HG03097 (cell line): ENCODE data around the gene ZNRD2.
A peak's percentile ranks its signal among the peaks of the same experiment; 100 is the strongest.

Experiments used
- ATAC-seq: cut with Tn5 transposase; IDR thresholded peaks from one replicate; pipeline ENCODE4 v1.9.1; 2021; ENCODE audit not compliant: unreplicated experiment, low FRiP score

The ZNRD2 gene

DNA sequence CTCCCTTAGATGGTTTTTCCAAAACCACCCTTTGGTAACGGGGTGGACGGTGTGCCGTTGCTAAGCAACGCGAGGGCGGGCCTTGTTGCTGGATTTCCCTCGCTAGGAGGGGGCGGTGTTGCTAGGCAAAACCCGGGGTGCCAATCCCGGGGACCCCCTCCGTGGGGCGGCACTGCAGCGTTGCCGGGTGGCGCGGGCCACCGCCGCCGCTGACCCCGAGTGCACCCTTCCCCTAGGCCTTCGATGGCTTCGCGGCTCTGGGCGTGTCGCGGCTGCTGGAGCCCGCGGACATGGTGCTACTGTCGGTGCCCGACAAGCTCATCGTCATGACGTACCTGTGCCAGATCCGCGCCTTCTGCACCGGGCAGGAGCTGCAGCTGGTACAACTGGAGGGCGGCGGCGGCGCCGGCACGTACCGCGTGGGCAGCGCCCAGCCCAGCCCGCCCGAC lies 14.5 kb downstream of the ZNRD2 start:
- no peak for ATAC-seq

DNA sequence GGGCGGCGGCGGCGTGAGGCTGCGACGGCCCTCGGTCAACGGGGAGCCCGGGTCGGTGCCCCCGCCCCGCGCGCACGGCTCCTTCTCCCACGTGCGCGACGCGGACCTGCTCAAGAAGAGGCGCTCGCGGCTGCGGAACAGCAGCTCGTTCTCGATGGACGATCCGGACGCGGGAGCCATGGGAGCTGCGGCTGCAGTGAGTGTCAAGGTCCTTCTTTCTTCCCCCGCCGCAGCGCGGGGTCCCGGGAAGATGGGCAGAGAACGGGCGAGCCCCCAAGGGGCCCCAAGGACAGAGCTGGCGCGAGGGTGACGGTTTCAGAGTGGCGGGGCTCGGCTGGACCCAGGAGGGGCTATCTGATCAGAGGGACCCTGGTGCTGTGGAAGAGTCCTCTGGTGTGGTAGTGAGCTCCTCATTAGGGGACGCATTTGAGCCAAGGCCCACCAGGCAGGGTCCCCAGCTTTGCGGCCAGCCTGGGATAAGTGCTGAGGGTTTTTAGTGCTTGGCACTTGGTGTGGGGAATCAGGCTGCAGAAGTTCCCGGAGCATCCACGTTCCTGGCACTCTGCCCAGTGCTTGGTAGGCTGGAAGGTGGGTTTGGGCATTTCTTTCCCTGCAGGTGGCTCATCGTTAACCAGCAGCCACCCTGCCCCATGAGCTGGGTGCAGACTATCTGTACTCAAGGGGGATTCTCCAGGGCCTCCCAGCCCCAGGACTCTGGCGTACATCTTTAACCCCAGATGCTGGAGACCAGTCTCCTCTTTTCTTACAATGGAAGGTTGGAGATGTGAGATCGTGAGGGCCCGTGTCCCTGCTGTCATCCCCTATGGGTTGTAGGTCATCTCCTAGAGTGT lies 15.3 kb downstream of the ZNRD2 start:
- ATAC-seq, result no peak

GRCh38 chr11:65586247-65586630 lies 16.0 kb downstream of the ZNRD2 start:
- ATAC-seq, result no peak

DNA sequence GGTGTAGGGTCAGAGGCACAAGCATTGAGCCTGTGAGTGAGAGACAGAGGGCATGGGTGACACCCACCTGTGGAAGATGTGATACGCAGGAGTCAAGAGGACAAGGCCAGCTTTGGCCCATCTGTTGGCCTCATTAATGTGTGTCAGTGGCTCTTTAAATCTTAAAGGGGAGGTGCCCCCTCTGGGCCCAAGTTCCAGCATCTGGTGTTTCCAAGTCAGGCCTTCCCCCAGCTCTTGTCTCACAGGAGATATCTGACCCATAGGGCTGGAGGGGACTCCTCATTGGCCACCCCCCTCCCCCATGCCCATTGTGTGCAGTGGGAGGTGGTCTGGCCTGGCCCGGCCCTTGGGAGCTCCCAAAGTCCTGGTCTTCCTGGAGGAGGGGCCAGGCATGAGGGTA lies 16.4 kb downstream of the ZNRD2 start:
- ATAC-seq, result no peak

DNA sequence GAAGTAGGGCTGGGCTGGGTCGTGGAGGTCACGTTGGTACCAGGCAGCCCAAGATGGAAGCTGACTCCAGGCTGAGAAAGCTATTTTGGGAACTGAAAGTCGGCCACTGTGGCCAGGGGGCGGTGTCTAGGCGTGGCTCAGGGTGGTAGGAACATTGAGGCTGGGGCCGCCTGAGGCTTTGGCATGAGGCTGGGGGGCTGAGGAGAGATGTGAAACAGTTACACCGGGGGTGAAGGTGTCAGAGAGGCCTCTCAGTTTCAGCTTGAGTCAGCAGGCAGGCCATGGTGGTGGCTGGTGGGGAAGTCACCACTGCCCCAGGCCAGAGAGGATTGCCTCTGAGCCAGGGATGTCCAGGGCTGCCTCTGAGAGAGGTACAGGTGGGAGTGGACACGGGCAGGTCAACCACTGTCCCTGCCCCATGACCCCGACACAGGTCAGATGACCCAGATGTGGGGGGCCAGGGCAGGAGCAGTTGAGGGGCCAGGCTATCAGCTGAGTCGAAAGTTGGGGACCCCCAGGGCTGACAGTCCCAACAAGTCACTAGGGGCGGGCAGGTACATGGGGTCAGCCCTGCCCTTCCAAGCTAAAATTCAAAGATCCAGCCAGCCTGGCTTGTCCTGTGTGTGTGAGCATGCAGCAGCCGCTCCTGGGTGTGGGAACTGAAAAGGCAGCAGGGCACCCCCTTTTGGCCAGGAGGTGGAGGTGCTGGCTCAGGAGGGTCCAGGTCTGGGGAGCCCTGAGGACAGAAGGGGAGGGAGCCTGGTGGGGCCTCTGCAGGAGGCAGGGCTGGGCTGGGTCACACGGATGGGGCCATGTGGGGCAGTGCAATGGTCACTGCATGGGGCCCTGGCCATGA lies 18.1 kb downstream of the ZNRD2 start:
- peak; percentile 67 for ATAC-seq

DNA sequence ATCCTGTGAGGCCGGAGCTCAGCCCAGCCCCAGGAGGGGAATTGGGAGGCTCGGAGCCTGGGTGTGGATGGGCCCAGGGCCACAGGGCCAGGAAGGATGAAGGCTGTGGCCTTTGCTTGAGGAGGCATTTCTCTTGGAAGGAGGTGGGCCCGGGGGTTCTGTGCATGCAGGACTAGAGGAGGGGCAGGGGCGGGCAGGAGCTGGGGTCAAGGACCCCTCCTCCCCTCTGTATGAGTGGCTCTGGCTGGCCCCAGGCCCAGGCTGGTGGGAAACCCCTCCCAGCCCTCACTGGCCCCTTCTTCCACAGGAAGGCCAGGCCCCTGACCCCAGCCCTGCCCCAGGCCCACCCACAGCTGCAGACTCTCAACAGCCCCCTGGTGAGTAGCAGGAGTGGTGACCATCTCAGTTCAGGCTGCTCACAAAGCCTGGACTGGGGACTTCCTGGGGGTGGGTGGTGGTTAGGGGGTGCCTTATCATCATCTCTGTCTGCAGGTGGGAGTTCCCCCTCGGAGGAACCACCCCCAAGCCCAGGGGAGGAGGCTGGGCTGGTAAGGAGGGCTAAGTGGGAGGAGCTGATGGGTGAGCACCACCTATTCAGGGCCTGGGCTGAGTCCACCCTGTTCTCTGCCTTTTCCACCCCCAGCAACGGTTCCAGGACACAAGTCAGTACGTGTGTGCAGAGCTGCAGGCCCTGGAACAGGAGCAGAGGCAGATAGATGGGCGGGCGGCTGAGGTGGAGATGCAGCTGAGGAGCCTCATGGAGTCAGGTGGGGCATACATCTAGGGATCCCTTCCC lies 19.4 kb downstream of the ZNRD2 start:
- no peak for ATAC-seq

GRCh38 chr11:65590240-65590738 lies 20.0 kb downstream of the ZNRD2 start:
- ATAC-seq, result no peak

DNA sequence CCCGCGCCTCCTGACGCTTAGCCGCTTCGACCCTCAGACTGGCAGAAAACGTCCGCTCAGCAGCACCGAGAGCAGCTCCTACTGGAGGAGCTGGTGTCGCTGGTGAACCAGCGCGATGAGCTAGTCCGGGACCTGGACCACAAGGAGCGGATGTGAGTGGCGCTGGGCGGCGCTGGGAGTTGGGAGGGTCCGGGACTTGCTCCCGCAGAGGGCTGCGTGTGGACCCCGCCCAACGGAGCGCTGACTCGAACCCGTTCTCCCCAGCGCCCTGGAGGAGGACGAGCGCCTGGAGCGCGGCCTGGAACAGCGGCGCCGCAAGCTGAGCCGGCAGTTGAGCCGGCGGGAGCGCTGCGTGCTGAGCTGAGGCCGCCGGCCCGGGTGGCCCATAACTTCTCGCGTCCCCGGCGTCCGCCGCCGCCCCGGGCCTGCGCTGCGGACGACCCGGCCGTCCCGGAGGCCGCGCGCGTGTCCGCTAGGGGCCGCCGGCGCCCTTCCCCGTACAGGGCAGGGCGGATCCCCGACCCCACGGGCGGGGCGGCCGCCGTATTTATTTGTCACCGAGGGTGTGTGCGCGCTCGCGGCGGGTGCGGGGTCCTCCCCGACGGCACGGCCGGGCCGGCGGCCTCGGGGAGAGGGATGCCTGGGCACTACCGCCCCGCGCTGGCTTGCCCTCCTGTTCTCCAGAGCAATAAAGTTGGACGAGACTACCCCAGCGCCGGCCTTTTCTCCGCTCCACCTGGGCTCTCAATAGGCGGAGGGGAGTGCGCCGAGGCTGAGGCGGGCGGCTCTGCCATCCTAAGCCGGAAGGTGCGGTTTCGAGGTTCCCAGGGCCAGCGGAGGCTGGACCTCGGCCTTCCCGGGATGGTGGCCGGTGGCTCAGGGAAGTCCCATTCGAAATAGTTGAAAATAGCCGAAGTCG lies 21.9 kb downstream of the ZNRD2 start:
- no peak for ATAC-seq

DNA sequence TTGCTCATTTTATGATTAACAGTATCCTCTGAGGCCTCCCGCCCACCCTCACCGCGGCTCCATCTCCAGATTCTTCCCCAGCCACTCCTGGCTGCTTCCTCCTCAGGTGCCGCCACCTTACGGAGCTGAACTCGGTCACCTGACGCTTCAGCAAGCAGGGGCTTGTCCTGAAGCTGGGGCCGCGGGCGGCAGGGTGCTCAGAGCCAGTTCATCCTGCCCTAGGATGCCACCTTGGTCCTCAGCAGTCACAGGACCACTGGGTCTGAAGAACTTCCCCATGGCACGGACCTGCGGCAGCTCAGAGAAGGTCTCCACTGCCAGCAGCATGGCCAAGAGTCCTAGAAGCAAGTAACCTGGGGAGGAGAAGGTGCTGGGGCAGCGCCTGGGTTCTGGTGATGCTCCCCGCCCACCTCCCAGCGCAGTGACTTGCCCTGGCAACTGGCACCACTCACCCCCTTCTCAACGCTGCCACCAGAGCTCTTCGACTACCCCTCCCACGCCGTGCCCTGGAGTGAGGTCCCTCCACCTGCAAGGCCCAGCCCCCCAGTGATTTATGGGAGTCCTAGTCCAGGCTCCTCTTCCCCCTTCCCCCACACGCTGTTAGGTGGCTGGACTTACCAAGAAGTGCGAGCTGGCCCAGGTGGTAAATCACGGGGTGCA lies 22.7 kb downstream of the ZNRD2 start:
- no peak for ATAC-seq

- no peak for ATAC-seq
These were observed 23.5 kb downstream of the ZNRD2 start for GRCh38 chr11:65593518-65594414.

GRCh38 chr11:65595131-65595530 lies 24.9 kb downstream of the ZNRD2 start:
- no peak for ATAC-seq

- no peak for ATAC-seq
These were observed 25.4 kb downstream of the ZNRD2 start, which contains the start of gene KCNK7 for GRCh38 chr11:65595543-65596281. TSS of gene KCNK7 (minus strand) at chr11:65595800. CDS start at chr11:65595772, 28 bp downstream.

GRCh38 chr11:65596520-65596919 lies 26.2 kb downstream of the ZNRD2 start:
- no peak for ATAC-seq

GRCh38 chr11:65598258-65598699 lies 28.0 kb downstream of the ZNRD2 start:
- no peak for ATAC-seq

DNA sequence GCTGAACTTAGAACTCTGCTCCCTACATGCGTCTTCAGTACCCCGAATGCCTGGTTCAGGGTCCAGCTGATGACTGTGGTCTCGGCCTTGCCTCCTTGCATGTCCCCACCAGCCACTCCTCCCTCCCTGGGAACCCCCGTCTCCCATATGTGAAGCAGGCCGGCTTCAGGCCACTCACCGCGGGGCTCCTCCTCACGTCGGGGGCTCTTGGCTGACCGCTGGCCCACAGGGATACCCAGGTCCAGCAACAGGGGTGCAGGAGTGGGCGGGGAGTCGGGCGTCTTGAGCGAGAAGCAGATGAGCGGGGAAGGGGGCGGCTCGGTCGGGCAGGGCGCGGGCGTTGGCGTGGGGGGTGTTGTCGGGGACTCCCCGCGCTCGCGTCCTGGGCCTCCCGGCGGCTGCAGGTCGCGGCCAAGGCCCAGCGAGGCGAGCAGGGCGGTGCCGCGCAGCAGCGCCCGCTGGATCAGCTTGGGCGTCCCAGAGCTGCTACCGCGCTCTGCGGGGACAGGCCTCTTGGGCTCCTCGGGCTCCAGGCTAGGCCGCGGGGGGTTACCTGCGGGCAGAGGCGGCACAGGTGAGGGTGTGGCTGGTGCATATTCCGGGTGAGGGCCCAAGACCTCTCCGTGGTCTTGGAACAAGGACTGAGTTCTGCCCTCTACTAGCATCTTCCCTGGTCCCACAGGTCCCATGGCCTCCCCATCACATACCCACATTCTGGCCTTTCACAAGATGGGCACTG lies 29.1 kb downstream of the ZNRD2 start:
- ATAC-seq, result no peak

GRCh38 chr11:65599955-65600246 lies 29.6 kb downstream of the ZNRD2 start:
- ATAC-seq, result no peak

DNA sequence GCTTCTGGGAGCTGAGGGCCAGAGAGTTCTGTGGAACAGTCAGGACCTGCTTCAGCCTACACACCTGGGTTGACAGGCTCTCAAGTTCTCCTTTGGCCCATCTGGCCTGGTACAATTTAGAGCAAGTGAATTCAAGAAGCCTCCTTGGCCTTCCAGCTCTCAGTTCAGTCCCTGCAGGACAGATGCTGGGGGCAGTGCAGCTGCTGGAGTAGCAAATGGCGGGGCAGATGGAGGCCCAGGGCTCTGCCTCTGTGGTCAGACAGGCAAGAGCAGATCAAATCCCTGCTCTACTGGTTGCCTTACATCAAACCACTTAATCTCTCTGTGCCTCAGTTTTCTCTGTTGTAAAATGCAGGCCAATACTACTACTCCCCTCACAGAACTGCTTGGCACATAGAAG lies 34.0 kb downstream of the ZNRD2 start:
- no peak for ATAC-seq
